GM23338 (cell line): ENCODE measurements around the gene KCND2. TPM values are rescaled to one million over a fixed set of nuclear protein-coding genes. Genes with fewer than 3 reads are reported as not detected.
A peak's percentile ranks its signal among the peaks of the same experiment; 100 is the strongest.

Source experiments
- ATAC-seq: fragments of 200-7000 bp; cut with Tn5 transposase; 3 replicates; pipeline ENCODE4 v1.9.1; 2020
- DNase-seq: peaks from one replicate; pipeline ENCODE4 v3.0.0-alpha.2; 2015; ENCODE audit warnings: low spot score
- H2AFZ ChIP-seq: fragments of 200-600 bp; sonication (generic); 2 replicates; pipeline ENCODE4 v1.8.0; 2016; ENCODE audit warnings: antibody characterized with exemption, mild to moderate bottlenecking, moderate library complexity
- H3F3A ChIP-seq: fragments of 200-600 bp; sonication (generic); replicated peaks from 2 replicates; pipeline ENCODE4 v1.8.0; 2017; ENCODE audit warnings: antibody characterized with exemption, mixed run types, low read depth
- H3K27ac ChIP-seq: fragments of 200-600 bp; sonication (generic); 2 replicates; pipeline ENCODE4 v1.6.1; 2016; ENCODE audit warnings: low read depth
- H3K27me3 ChIP-seq: fragments of 200-600 bp; sonication (generic); 2 replicates; pipeline ENCODE4 v1.8.0; 2016; ENCODE audit warnings: mild to moderate bottlenecking, mixed run types, moderate library complexity; ENCODE audit not compliant: insufficient read depth
- H3K36me3 ChIP-seq: fragments of 200-600 bp; sonication (generic); 2 replicates; pipeline ENCODE4 v1.8.0; 2016; ENCODE audit warnings: mild to moderate bottlenecking; ENCODE audit not compliant: insufficient read depth
- H3K4me1 ChIP-seq: fragments of 200-600 bp; sonication (generic); 2 replicates; pipeline ENCODE4 v1.8.0; 2016; ENCODE audit warnings: mild to moderate bottlenecking, moderate library complexity; ENCODE audit not compliant: insufficient read depth
- H3K4me2 ChIP-seq: fragments of 200-600 bp; sonication (generic); 2 replicates; pipeline ENCODE4 v1.7.1; 2017; ENCODE audit warnings: mixed run types
- H3K4me3 ChIP-seq: fragments of 200-600 bp; sonication (generic); 2 replicates; pipeline ENCODE4 v1.6.1; 2016; ENCODE audit warnings: mixed run types
- H3K79me2 ChIP-seq: fragments of 200-600 bp; sonication (generic); replicated peaks from 2 replicates; pipeline ENCODE4 v1.8.0; 2017; ENCODE audit warnings: mild to moderate bottlenecking; ENCODE audit not compliant: insufficient read depth
- H3K9me2 ChIP-seq: fragments of 200-600 bp; sonication (generic); 2 replicates; pipeline ENCODE4 v1.8.0; 2017; ENCODE audit not compliant: insufficient read depth
- H4K20me1 ChIP-seq: fragments of 200-600 bp; sonication (generic); replicated peaks from 2 replicates; pipeline ENCODE4 v1.8.0; 2017; ENCODE audit warnings: mild to moderate bottlenecking; ENCODE audit not compliant: insufficient read depth
- H3K27ac Mint-ChIP-seq: 2 replicates; pipeline ENCODE4 v1.8.0; 2020; ENCODE audit warnings: inconsistent platforms, mild to moderate bottlenecking, moderate library complexity, mixed read lengths
- H3K27me3 Mint-ChIP-seq: 3 replicates; pipeline ENCODE4 v1.8.0; 2022; ENCODE audit warnings: low read depth, mild to moderate bottlenecking, moderate library complexity, mixed read lengths, inconsistent platforms; ENCODE audit not compliant: insufficient read depth, poor library complexity
- H3K36me3 Mint-ChIP-seq: 3 replicates; pipeline ENCODE4 v1.8.0; 2021; ENCODE audit warnings: low read depth, mild to moderate bottlenecking, inconsistent platforms, moderate library complexity, mixed read lengths
- H3K4me1 Mint-ChIP-seq: 3 replicates; pipeline ENCODE4 v1.8.0; 2020; ENCODE audit warnings: mild to moderate bottlenecking, inconsistent platforms, mixed read lengths
- H3K4me3 Mint-ChIP-seq: 3 replicates; pipeline ENCODE4 v1.8.0; 2021; ENCODE audit warnings: moderate library complexity, mild to moderate bottlenecking, inconsistent platforms, mixed read lengths
- H3K9me3 Mint-ChIP-seq: 3 replicates; pipeline ENCODE4 v1.8.0; 2020; ENCODE audit warnings: moderate library complexity, mild to moderate bottlenecking, inconsistent platforms, mixed read lengths
- CREB1 ChIP-seq: fragments of 250-450 bp; sonication (Bioruptor Pico); IDR thresholded peaks from 2 replicates; pipeline ENCODE4 v1.5.0; 2020; ENCODE audit warnings: low read depth, mild to moderate bottlenecking, moderate library complexity
- REST ChIP-seq: IDR thresholded peaks from one replicate; pipeline ENCODE4 v1.6.1; 2018; ENCODE audit warnings: antibody characterized with exemption; ENCODE audit not compliant: unreplicated experiment
- polyA plus RNA-seq: library from polyadenylated mRNA; unstranded; fragments of >200 nt; fragmentation: Nextera tagmentation; extraction: Ambion mirVana; gene quantifications from 2 replicates; pipeline ENCODE4 v1.2.1, GENCODE V29; 2016
- total RNA-seq: library from RNA; depleted of rRNA; stranded (reverse); fragments of >200 nt; shearing (Covaris generic); gene quantifications from 2 replicates; pipeline ENCODE4 v1.2.3, GENCODE V29; 2014
- TF ChIP-seq, protein P1 (sequence below): fragments of 250-450 bp; sonication (Bioruptor Pico); IDR thresholded peaks from 2 replicates; pipeline ENCODE4 v1.5.0; 2020; ENCODE audit warnings: mild to moderate bottlenecking, moderate library complexity
- TF ChIP-seq, protein P2 (sequence below), 2 experiments: fragments of 200-600 bp in 1 of 2; sonication (generic) in 1 of 2; conservative IDR thresholded peaks; 2 replicates each; pipeline versions ENCODE4 v1.5.1 to v1.6.1; 2016 to 2017; ENCODE audit warnings: antibody characterized with exemption in 2 of 2, low read depth in 2 of 2, mild to moderate bottlenecking in 2 of 2, moderate library complexity in 1 of 2

The KCND2 gene
- total and polyA plus RNA-seq, 2 experiments from 2014 or later, result 7.1 to 15.6 TPM

DNA sequence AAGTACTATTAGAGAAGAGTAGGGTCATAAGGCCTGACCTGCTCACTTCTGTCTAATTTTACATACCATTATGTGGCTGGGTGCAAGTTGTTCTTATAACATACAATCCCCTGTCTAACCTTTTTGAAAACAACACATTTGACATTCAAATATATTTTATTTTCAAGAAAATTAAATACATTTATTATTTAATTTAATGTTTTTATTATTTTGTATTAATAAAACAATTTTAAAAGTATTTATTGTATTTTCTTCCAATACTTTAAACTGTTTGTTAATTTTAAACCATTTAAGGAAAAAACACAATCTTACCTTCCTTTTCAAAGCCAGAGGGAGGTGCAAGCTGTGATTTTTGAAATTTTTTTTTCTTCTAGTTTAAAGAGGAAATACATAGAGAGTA is 232.8 kb downstream of the KCND2 start (continued):
- TF ChIP-seq, protein P1, sequence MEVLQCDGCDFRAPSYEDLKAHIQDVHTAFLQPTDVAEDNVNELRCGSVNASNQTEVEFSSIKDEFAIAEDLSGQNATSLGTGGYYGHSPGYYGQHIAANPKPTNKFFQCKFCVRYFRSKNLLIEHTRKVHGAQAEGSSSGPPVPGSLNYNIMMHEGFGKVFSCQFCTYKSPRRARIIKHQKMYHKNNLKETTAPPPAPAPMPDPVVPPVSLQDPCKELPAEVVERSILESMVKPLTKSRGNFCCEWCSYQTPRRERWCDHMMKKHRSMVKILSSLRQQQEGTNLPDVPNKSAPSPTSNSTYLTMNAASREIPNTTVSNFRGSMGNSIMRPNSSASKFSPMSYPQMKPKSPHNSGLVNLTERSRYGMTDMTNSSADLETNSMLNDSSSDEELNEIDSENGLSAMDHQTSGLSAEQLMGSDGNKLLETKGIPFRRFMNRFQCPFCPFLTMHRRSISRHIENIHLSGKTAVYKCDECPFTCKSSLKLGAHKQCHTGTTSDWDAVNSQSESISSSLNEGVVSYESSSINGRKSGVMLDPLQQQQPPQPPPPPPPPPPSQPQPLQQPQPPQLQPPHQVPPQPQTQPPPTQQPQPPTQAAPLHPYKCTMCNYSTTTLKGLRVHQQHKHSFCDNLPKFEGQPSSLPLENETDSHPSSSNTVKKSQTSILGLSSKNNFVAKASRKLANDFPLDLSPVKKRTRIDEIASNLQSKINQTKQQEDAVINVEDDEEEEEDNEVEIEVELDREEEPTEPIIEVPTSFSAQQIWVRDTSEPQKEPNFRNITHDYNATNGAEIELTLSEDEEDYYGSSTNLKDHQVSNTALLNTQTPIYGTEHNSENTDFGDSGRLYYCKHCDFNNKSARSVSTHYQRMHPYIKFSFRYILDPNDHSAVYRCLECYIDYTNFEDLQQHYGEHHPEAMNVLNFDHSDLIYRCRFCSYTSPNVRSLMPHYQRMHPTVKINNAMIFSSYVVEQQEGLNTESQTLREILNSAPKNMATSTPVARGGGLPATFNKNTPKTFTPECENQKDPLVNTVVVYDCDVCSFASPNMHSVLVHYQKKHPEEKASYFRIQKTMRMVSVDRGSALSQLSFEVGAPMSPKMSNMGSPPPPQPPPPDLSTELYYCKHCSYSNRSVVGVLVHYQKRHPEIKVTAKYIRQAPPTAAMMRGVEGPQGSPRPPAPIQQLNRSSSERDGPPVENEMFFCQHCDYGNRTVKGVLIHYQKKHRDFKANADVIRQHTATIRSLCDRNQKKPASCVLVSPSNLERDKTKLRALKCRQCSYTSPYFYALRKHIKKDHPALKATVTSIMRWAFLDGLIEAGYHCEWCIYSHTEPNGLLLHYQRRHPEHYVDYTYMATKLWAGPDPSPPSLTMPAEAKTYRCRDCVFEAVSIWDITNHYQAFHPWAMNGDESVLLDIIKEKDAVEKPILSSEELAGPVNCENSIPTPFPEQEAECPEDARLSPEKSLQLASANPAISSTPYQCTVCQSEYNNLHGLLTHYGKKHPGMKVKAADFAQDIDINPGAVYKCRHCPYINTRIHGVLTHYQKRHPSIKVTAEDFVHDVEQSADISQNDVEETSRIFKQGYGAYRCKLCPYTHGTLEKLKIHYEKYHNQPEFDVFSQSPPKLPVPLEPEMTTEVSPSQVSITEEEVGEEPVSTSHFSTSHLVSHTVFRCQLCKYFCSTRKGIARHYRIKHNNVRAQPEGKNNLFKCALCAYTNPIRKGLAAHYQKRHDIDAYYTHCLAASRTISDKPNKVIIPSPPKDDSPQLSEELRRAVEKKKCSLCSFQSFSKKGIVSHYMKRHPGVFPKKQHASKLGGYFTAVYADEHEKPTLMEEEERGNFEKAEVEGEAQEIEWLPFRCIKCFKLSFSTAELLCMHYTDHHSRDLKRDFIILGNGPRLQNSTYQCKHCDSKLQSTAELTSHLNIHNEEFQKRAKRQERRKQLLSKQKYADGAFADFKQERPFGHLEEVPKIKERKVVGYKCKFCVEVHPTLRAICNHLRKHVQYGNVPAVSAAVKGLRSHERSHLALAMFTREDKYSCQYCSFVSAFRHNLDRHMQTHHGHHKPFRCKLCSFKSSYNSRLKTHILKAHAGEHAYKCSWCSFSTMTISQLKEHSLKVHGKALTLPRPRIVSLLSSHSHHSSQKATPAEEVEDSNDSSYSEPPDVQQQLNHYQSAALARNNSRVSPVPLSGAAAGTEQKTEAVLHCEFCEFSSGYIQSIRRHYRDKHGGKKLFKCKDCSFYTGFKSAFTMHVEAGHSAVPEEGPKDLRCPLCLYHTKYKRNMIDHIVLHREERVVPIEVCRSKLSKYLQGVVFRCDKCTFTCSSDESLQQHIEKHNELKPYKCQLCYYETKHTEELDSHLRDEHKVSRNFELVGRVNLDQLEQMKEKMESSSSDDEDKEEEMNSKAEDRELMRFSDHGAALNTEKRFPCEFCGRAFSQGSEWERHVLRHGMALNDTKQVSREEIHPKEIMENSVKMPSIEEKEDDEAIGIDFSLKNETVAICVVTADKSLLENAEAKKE (CRISPR knock-in tag), result no peak
- TF ChIP-seq, protein P2, sequence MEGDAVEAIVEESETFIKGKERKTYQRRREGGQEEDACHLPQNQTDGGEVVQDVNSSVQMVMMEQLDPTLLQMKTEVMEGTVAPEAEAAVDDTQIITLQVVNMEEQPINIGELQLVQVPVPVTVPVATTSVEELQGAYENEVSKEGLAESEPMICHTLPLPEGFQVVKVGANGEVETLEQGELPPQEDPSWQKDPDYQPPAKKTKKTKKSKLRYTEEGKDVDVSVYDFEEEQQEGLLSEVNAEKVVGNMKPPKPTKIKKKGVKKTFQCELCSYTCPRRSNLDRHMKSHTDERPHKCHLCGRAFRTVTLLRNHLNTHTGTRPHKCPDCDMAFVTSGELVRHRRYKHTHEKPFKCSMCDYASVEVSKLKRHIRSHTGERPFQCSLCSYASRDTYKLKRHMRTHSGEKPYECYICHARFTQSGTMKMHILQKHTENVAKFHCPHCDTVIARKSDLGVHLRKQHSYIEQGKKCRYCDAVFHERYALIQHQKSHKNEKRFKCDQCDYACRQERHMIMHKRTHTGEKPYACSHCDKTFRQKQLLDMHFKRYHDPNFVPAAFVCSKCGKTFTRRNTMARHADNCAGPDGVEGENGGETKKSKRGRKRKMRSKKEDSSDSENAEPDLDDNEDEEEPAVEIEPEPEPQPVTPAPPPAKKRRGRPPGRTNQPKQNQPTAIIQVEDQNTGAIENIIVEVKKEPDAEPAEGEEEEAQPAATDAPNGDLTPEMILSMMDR (conservative IDR thresholded peaks at IDR 0.05; ENCODE audit: low read depth in 2 of 2), result no peak
- no peak for TF ChIP-seq CREB1 (CRISPR knock-in tag)

DNA sequence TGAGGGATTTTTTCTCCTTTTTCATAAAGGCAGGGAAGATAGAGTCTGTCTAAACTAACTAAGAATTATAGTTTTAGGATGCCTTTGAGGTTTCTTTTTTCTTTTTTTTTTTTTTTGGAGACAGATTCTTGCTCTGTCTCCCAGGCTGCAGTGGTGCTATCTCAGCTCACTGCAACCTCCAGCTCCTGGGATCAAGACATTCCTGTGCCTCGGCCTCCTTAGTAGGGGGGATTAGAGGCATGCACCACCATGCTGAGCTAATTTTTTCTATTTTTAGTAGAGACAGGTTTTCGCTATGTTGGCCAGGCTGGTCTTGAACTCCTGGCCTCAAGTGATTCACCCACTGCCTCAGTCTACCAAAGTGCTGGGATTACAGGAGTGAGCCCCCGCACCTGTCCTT is 239.7 kb downstream of the KCND2 start:
- no peaks in the 10 kb centered on the region for H3K27me3 ChIP-seq
- no peak overlapping the region for H2AFZ ChIP-seq
- Mint-ChIP-seq H3K4me1 (peaks cover 16% of the 10 kb centered on the region), H3K27ac (no peak overlapping the region), H3K4me3 (no peak overlapping the region), H3K36me3 (peaks cover 3% of the 10 kb centered on the region; the same call in 1 of the 3 replicates), H3K9me3 (no peaks in the 10 kb centered on the region), H3K27me3 (no peaks in the 10 kb centered on the region)
- no peaks in the 10 kb centered on the region for H3F3A ChIP-seq
- no peak overlapping the region for H3K4me3 ChIP-seq
- ATAC-seq (peak; percentile 51; the same call in 2 of the 3 replicates), DNase-seq (peak; percentile 24)
- no peaks in the 10 kb centered on the region for H3K9me2 ChIP-seq
- no peak overlapping the region for H3K4me2 ChIP-seq
- H3K27ac ChIP-seq, result no peak overlapping the region
- H3K79me2 ChIP-seq, result no peaks in the 10 kb centered on the region
- H3K36me3 ChIP-seq, result no peaks in the 10 kb centered on the region
- H3K4me1 ChIP-seq, result peaks cover 12% of the 10 kb centered on the region
- H4K20me1 ChIP-seq, result no peaks in the 10 kb centered on the region
- no peak for TF ChIP-seq REST
